GM19438 (cell line): Measurements from ENCODE around the gene DELE1.

Experiments
- ATAC-seq: cut with Tn5 transposase; IDR thresholded peaks from one replicate; pipeline ENCODE4 v1.9.1; 2021; ENCODE audit warnings: low read depth; ENCODE audit not compliant: unreplicated experiment

DELE1 gene

GRCh38 chr5:141952020-141952419, 28.3 kb downstream of the DELE1 start:
- ATAC-seq = no peak

GRCh38 chr5:141954194-141954593, 30.5 kb downstream of the DELE1 start:
- no peak for ATAC-seq

DNA sequence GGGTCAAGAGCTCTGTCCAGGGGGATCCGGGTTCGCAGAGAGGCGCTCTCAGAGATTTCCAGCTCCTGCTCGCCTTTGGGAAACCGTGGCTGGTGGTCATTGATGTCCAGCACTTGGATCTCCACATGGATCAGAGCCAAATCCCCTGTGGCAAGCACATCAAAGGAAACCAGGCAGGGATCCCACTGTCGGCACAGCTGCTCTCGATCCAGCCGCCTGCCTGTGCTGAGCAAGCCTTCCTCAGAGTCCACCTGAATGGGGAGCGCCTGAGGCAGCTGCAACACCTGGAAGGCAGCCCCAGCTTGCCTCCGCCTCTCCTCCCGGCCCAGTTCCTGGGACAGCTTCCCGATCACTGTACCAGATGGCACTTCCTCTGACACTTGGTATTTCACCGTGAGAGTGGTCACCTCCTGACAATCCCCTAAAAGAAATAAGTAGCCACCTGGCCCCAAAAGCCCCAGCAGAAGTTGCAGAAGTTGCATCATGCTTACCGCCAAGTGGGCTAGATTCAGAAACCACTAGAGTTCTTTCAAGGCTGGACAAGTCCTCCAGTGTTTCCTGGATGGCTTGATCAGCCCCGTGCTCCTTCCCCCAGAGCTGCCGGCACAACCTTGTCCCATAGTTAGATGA, 33.8 kb downstream of the DELE1 start:
- ATAC-seq = no peak

DNA sequence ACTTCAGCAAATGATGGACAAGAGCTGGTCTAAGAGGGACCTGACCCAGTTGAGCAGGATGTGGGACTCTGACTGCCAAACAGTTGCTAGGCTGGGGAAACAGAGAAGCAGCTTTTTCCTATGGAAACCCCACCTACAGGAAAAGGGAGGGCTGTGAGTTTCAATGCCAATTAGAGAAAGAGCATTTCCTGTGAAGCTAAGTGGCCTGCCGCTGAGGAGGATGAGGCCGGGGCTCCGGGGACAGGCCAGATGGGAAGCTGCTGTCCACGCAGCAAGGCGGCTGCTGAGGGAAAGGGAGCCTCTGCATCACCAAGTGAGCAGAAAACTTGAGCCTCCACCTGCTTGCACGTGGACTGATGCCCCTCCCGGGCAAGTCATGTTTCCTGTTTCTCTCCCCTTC, 34.4 kb downstream of the DELE1 start, which contains the start of gene PCDH12:
Gene PCDH12, minus strand, starts transcription at position 90 of the 400 bp plus-strand sequence. CDS start 351 bp downstream, outside the sequence.
- ATAC-seq = no peak

GRCh38 chr5:141958546-141959172, 35.0 kb downstream of the DELE1 start:
- no peak for ATAC-seq

DNA sequence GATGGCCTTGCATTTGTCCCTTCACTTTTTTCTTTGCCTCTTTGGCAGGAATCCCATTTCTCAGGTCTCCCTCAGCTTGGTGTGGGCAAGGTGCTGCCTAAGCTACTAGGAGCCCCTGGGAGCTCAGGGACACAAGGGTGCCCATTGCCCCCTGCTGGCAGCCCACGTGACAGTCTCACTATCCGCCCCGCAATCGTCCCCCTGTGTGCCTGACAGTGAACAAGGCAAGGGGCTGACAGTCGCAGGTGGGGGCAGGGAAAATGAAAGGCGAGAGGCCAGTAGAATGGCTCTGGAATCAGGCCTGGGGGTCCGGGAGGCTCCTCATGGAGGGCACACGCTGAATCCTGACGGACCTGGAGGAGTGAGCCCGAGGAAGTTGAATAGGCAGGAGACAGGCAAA, 36.3 kb downstream of the DELE1 start:
- ATAC-seq = no peak

GRCh38 chr5:141960449-141961323, 37.0 kb downstream of the DELE1 start:
- ATAC-seq = peak; percentile 83

- no peak for ATAC-seq
Observed at GRCh38 chr5:141961466-141961865, 37.8 kb downstream of the DELE1 start.

GRCh38 chr5:141963701-141964100, 40.0 kb downstream of the DELE1 start:
- ATAC-seq = no peak

GRCh38 chr5:141965071-141965470, 41.4 kb downstream of the DELE1 start:
- ATAC-seq = no peak

GRCh38 chr5:141966275-141966962, 42.7 kb downstream of the DELE1 start:
- ATAC-seq = no peak

DNA sequence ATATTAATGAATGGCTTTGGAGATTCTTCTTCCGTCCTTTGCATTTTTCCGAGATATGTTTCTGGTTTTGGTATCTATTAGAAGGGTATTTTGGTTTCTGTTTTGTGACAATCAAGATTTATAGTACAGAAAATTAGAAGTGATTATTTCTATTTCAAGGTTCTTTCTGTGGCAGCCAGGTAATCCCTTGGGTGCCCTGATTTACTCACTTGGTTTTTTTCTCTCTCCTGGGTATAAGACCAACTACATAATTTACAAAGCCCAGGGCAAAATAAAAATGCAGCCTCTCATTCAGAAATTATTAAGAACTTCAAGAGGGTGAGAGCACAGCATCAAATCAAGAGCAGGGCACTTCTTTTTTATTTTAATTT, 43.3 kb downstream of the DELE1 start:
- no peak for ATAC-seq

DNA sequence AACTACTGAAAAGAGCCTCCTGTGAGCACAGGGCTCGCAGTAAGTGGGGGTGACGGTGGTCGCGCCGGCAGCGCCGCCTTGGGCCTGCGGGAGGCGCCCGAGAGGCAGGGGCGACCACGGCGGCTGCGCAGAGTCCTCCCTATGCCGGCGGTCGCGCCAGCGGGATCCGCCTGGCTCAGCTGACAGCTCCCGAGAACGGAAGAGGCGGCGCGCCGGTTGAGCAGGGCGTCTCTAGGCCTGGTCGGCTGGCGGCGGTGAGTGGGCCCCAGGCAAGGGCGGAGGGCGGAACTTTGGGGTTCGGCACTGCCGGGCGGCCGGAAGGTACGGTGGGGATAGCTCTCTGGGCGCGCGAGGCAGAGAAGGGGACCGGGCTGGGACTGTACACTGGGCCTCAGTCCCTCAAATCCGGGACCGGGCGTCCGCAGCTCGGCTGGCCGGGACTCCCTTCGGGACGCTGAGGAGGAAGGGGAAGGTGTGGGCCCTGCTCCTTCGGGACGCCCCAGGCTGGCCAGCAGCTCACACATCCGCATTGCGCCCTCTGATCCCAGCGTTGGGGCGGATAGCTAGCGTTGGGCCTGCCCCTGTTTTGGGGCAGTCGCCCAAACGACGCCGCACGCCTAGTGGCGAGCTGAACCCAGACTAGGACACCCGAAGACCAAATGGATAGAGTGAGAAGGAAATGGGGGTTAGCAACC, 45.4 kb downstream of the DELE1 start, which contains the start of gene RNF14:
Gene RNF14, plus strand, starts transcription at position 192 of the 695 bp plus-strand sequence. CDS start 4,484 bp downstream, outside the sequence.
- ATAC-seq = peak; percentile 89

GRCh38 chr5:141969783-141970771, 46.4 kb downstream of the DELE1 start:
- ATAC-seq = peak; percentile 45

DNA sequence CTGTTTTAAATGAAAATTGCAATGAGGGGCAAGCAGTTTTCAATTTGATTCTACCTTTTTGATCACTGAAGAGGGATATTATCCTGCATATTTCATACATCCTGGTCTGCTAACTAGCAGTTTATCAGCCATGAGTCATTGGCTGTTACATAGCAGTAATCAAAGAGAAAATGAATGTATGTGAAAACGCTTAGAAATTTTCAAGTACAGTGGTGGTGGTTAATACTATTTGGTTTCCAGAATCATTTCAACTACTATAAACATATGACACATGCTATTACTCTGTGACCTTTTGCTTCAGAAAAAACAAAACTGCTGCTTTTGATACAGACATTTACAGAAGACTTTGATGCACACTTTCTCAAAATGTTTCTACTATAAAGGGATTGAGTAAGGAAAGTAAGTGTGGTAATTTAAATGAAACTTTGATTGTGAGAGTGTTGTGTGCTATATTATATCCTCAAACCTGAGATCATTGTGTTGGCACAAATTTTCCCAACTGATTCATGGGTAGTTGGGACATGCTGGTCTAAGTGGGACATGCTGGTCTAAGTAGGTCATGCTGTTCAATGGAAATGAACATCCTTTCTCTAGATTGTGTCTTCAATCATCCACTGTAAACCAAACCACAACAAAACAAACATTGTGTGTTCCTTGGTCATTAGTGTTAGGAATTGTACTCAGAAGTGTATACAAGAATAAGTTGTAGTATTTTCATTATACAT, 50.4 kb downstream of the DELE1 start:
- ATAC-seq = no peak

DNA sequence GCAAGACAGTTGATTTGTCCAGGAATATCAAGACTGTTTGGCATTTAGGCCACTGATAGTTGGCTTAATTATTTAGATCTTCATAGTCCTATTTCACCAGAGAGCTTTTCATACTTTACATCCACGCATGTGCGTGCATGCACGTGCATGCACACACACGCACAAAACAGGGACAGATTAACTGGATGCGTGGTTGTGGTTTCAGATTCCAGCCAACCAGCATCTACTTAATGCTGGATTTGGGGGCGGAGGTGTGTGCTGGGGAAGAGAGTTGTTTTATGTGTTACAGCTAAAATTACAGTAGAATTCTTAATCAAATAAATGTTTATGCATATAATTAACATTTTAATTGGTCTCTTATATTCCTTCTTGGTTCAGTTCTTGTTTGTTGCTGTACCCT, 52.5 kb downstream of the DELE1 start:
- ATAC-seq = no peak

DNA sequence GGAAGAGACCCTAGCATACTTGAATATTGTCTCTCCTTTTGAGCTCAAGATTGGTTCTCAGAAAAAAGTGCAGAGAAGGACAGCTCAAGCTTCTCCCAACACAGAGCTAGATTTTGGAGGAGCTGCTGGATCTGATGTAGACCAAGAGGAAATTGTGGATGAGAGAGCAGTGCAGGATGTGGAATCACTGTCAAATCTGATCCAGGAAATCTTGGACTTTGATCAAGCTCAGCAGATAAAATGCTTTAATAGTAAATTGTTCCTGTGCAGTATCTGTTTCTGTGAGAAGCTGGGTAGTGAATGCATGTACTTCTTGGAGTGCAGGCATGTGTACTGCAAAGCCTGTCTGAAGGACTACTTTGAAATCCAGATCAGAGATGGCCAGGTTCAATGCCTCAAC, 54.7 kb downstream of the DELE1 start:
- no peak for ATAC-seq

DNA sequence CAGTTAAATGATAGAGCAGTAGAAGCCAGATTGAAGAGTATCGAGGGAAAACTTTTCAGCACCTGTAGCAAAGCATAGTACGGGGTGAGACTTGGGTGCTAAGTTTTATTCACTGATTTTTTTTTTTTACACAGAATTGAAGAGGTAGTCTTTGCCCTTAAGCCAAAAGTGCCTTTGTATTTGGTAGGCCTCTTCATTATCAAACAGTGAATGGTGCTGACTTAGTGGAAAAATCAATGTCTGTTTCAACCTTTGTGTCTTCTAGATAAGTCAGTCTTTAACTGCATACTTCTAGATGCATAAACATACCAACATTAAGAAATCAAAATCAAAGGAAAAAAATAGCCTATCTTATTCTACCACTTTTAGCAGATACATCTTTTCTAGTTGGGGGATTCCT, 59.0 kb downstream of the DELE1 start:
- ATAC-seq = no peak
